ENCODE measurements around the gene DGKB. TPM values are rescaled to one million over a fixed set of nuclear protein-coding genes. Genes with fewer than 3 reads are reported as not detected.

Gene DGKB
- polyA plus RNA-seq, 2 of the 4 experiments (the other 2 are of a cell fraction) = 0.01 TPM; not detected in 1

GRCh38 chr7:14381306-14381705 lies 521.2 kb downstream of the DGKB start:
- 18% methylated on average over 3 of the region's 3 CpGs for WGBS (ENCODE audit: missing lambda C conversion rate)
- CTCF ChIA-PET = no interaction called here
- TF ChIP-seq ZSCAN20 (CRISPR knock-in tag; IDR thresholded peaks at IDR 0.05) = no peak
- H3K9me3 ChIP-seq = 0 out of 3 replicates have a peak, but pooled peaks cover 2% of the 10 kb centered on the region
- POLR2A ChIA-PET = no interaction called here
- H3K27ac ChIP-seq = no peak overlapping the region
- FAIRE-seq (no peak), DNase-seq (ENCODE audit: low read depth in 1 of 2, low spot score in 1 of 2) (no peak), ATAC-seq (no peak)
- H3K4me3 ChIP-seq = no peak overlapping the region
- no peak overlapping the region for H3K4me2 ChIP-seq
- H3K4me1 ChIP-seq = no peaks in the 10 kb centered on the region

DNA sequence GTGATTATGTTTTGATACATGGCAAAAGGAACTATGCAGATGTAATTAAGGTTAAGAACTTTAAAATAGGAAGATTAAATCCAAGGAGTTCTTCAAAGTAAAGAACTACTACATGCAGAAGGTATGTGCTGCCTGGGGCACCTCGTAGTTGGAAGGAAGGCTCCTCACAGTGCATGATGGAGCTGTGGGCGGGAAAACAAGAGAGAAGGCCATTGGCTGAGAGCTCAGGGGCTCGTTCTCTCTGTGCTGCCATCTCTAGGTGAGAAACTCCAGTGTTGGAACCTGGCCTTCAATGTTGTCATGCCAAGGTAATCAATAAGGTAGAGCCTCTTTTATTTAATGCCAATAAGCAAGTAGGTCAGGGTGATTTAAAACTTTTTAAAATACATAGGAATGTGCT lies 521.7 kb downstream of the DGKB start:
- ATAC-seq (no peak), DNase-seq (ENCODE audit: low read depth in 1 of 2, low spot score in 1 of 2) (peak in 1 of 2 experiments; percentile 6), FAIRE-seq (no peak)
- ChIA-PET CTCF (no interaction called here), POLR2A (no interaction called here)
- Histone ChIP-seq H3K4me2 (no peak overlapping the region), H3K4me3 (no peak overlapping the region), H3K27ac (no peak overlapping the region), H3K9me3 (0 out of 3 replicates have a peak, but pooled peaks cover 2% of the 10 kb centered on the region), H3K4me1 (no peaks in the 10 kb centered on the region)
- WGBS (ENCODE audit: missing lambda C conversion rate) = 5% methylated on average over 3 of the region's 3 CpGs
- no peak for TF ChIP-seq ZC3H11A (IDR thresholded peaks at IDR 0.05)
- no peak for TF ChIP-seq CBX8 (IDR thresholded peaks at IDR 0.05)
- no peak for TF ChIP-seq TFCP2L1 (CRISPR knock-in tag; IDR thresholded peaks at IDR 0.05)
- TF ChIP-seq HOXB13 (CRISPR knock-in tag; IDR thresholded peaks at IDR 0.05; ENCODE audit: low read depth) = no peak
- TF ChIP-seq, protein P1, sequence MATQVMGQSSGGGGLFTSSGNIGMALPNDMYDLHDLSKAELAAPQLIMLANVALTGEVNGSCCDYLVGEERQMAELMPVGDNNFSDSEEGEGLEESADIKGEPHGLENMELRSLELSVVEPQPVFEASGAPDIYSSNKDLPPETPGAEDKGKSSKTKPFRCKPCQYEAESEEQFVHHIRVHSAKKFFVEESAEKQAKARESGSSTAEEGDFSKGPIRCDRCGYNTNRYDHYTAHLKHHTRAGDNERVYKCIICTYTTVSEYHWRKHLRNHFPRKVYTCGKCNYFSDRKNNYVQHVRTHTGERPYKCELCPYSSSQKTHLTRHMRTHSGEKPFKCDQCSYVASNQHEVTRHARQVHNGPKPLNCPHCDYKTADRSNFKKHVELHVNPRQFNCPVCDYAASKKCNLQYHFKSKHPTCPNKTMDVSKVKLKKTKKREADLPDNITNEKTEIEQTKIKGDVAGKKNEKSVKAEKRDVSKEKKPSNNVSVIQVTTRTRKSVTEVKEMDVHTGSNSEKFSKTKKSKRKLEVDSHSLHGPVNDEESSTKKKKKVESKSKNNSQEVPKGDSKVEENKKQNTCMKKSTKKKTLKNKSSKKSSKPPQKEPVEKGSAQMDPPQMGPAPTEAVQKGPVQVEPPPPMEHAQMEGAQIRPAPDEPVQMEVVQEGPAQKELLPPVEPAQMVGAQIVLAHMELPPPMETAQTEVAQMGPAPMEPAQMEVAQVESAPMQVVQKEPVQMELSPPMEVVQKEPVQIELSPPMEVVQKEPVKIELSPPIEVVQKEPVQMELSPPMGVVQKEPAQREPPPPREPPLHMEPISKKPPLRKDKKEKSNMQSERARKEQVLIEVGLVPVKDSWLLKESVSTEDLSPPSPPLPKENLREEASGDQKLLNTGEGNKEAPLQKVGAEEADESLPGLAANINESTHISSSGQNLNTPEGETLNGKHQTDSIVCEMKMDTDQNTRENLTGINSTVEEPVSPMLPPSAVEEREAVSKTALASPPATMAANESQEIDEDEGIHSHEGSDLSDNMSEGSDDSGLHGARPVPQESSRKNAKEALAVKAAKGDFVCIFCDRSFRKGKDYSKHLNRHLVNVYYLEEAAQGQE (IDR thresholded peaks at IDR 0.05) = no peak

DNA sequence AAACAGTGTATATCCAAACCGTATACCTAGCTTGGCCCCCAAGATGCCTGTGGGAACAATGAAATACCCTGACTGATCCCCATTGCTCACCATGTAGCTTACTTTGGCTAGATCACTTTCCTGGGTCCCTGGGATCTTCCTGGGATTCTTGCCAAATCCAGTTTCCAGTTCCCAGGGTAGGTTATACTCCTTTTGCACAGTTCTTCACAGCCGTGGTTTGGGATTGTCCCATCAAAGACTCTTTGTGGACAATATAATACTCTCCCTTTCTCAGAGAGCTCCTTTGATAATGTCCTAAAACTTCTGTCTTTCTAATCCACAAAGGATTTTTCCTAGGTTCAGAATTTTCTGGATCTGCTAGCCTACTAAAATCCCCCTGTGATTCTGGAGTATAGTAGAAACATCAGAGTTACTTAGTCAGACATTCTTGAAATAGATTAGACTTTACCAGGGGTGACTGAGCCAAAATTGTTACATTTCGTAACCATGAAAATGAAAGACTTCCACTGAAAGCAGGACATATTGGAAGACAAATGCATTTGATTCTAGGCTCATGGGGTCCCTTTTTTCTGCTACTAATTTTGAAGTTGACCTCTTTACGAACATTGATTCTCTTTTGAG lies 524.8 kb downstream of the DGKB start:
- no peak overlapping the region for H3K4me2 ChIP-seq
- WGBS (ENCODE audit: missing lambda C conversion rate) = 31% methylated on average over 4 of the region's 4 CpGs
- ChIA-PET CTCF (no interaction called here), POLR2A (no interaction called here)
- no peak overlapping the region for H3K27ac ChIP-seq
- no peak for FAIRE-seq
- TF ChIP-seq, protein P2, sequence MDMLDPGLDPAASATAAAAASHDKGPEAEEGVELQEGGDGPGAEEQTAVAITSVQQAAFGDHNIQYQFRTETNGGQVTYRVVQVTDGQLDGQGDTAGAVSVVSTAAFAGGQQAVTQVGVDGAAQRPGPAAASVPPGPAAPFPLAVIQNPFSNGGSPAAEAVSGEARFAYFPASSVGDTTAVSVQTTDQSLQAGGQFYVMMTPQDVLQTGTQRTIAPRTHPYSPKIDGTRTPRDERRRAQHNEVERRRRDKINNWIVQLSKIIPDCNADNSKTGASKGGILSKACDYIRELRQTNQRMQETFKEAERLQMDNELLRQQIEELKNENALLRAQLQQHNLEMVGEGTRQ (IDR thresholded peaks at IDR 0.05) = no peak
- TF ChIP-seq PBX3 (IDR thresholded peaks at IDR 0.05) = no peak
- no peak for TF ChIP-seq MAX (IDR thresholded peaks at IDR 0.05)
- no peak for TF ChIP-seq NPAS2 (CRISPR knock-in tag; IDR thresholded peaks at IDR 0.05; ENCODE audit: borderline replicate concordance)
- TF ChIP-seq HOXB13 (CRISPR knock-in tag; IDR thresholded peaks at IDR 0.05; ENCODE audit: low read depth) = no peak
- no peak for TF ChIP-seq PHF8 (IDR thresholded peaks at IDR 0.05; ENCODE audit: borderline replicate concordance, low read depth)
- TF ChIP-seq RAD21 (conservative IDR thresholded peaks at IDR 0.05 in 1 of 2, IDR thresholded peaks at IDR 0.05 in 1 of 2) = no peak
- no peak for TF ChIP-seq SMC3 (IDR thresholded peaks at IDR 0.05)
- TF ChIP-seq CBX8 (IDR thresholded peaks at IDR 0.05) = no peak
- TF ChIP-seq, protein P3, sequence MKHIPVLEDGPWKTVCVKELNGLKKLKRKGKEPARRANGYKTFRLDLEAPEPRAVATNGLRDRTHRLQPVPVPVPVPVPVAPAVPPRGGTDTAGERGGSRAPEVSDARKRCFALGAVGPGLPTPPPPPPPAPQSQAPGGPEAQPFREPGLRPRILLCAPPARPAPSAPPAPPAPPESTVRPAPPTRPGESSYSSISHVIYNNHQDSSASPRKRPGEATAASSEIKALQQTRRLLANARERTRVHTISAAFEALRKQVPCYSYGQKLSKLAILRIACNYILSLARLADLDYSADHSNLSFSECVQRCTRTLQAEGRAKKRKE (CRISPR knock-in tag; IDR thresholded peaks at IDR 0.05; ENCODE audit: low read depth) = no peak
- TF ChIP-seq POLR2A (IDR thresholded peaks at IDR 0.05; ENCODE audit: low read length) = no peak
- TF ChIP-seq RCOR1 (IDR thresholded peaks at IDR 0.05; ENCODE audit: low read depth, low read length) = no peak
- TF ChIP-seq HOXA7 (CRISPR knock-in tag; IDR thresholded peaks at IDR 0.05) = no peak
- TF ChIP-seq, protein P4, sequence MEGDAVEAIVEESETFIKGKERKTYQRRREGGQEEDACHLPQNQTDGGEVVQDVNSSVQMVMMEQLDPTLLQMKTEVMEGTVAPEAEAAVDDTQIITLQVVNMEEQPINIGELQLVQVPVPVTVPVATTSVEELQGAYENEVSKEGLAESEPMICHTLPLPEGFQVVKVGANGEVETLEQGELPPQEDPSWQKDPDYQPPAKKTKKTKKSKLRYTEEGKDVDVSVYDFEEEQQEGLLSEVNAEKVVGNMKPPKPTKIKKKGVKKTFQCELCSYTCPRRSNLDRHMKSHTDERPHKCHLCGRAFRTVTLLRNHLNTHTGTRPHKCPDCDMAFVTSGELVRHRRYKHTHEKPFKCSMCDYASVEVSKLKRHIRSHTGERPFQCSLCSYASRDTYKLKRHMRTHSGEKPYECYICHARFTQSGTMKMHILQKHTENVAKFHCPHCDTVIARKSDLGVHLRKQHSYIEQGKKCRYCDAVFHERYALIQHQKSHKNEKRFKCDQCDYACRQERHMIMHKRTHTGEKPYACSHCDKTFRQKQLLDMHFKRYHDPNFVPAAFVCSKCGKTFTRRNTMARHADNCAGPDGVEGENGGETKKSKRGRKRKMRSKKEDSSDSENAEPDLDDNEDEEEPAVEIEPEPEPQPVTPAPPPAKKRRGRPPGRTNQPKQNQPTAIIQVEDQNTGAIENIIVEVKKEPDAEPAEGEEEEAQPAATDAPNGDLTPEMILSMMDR (IDR thresholded peaks at IDR 0.05) = no peak
- TF ChIP-seq FOSB (CRISPR knock-in tag; IDR thresholded peaks at IDR 0.05) = no peak
- TF ChIP-seq MAFK (IDR thresholded peaks at IDR 0.05; ENCODE audit: partially characterized antibody) = no peak
- no peak for TF ChIP-seq CHD4 (IDR thresholded peaks at IDR 0.05; ENCODE audit: borderline replicate concordance)
- no peak overlapping the region for H3K4me3 ChIP-seq
- no peaks in the 10 kb centered on the region for H3K9me3 ChIP-seq
- no peaks in the 10 kb centered on the region for H3K4me1 ChIP-seq
- DNase-seq (ENCODE audit: low read depth in 1 of 2, low spot score in 1 of 2) = no peak
- no peak for ATAC-seq

Data from A549 (cell line).